ENCODE data around the gene ANKMY1.

DNA sequence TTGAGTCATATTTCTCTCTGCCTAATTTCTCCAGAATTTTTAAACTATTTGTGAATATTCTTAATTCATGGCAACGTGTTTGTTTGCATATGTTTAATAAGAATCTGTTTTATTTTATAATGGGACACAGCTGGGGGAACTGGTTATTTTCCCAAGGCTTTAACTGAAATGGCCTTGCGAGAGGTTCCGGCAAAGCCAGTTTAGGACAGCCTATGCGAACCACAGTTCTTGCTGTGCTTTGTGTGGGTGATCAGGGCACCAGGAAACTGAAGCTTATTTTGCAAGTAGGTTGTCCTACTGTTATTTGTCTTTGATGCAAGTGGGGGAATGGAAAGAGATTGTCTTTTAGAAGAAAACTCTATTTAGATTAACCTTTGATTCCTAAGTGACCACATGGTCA is 6.5 kb downstream of the ANKMY1 start:
- TF ChIP-seq EP300 (IDR thresholded peaks at IDR 0.05) (no peak), CTCF (IDR thresholded peaks at IDR 0.05) (no peak), POLR2A (IDR thresholded peaks at IDR 0.05) (no peak)
